ENCODE measurements around the gene TMOD1. TPM values are rescaled to one million over a fixed set of nuclear protein-coding genes. Genes with fewer than 3 reads are reported as not detected.
"Not testable (repeated sequence)": the region's sequence is repeated elsewhere in the genome, so short reads cannot be mapped to it uniquely, and the experiment has no call there.

Gene TMOD1
- total and polyA plus RNA-seq, 10 donors, result 1.6 to 5.8 (median 2.7) TPM

DNA sequence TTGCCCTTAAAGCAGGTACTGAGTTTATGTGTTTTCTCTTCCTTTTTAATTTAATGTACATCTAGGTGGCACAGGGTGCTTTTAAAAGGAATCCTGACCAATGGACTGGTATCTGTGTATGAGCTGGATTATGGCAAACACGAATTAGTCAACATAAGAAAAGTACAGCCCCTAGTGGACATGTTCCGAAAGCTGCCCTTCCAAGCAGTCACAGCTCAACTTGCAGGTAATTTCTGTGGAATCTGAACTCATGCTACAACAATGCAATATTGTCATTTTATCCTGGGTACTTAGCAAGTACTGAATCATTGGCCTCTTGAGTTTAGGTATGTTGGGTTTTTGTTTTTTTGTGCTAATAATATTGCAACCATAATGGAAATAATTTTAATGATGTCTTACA lies 14.4 kb upstream of the TMOD1 start:
- Histone ChIP-seq H3K9me3 (peaks cover 0 to 21% (median 15%) of the 10 kb centered on the region in 8 donors), H3K4me3 (no peak overlapping the region), H3K36me3 (peaks cover 0 to 99% (median 42%) of the 10 kb centered on the region in 6 donors), H3K27me3 (replicated peaks in 1 of 7) (no peaks in the 10 kb centered on the region), H3K27ac (no peak overlapping the region), H3K4me1 (no peaks in the 10 kb centered on the region)
- intact Hi-C loops (cut with DNase I; ENCODE audit: low total_unique reads), result no loop called here
- no peak for DNase-seq
- TF ChIP-seq POLR2AphosphoS5 (IDR thresholded peaks at IDR 0.05) (no peak), CTCF (IDR thresholded peaks at IDR 0.05 in 8 of 11, conservative IDR thresholded peaks at IDR 0.05 in 3 of 11) (no peak), POLR2A (IDR thresholded peaks at IDR 0.05) (no peak)
- WGBS, 5 donors, result 82 to 91% (median 88%) methylated on average over 2 of the region's 2 CpGs

- Histone ChIP-seq H3K4me3 (no peak overlapping the region), H3K9me3 (peaks cover 0 to 17% (median 11%) of the 10 kb centered on the region in 8 donors), H3K27ac (no peak overlapping the region), H3K27me3 (replicated peaks in 1 of 7) (no peaks in the 10 kb centered on the region), H3K36me3 (peaks cover 0 to 99% (median 36%) of the 10 kb centered on the region in 6 donors), H3K4me1 (no peaks in the 10 kb centered on the region)
- DNase-seq, result no peak
- TF ChIP-seq CTCF (IDR thresholded peaks at IDR 0.05 in 8 of 11, conservative IDR thresholded peaks at IDR 0.05 in 3 of 11) (no peak), POLR2A (IDR thresholded peaks at IDR 0.05) (no peak), POLR2AphosphoS5 (IDR thresholded peaks at IDR 0.05) (no peak)
- intact Hi-C loops (cut with DNase I; ENCODE audit: low total_unique reads), result no loop called here
- WGBS, 5 donors, result 88 to 100% (median 97%) methylated on average over 1 of the region's 1 CpG
These were observed 13.6 kb upstream of the TMOD1 start for GRCh38 chr9:97487861-97488260.

- Histone ChIP-seq H3K9me3 (peaks cover 0 to 17% (median 11%) of the 10 kb centered on the region in 8 donors), H3K27me3 (replicated peaks in 1 of 7) (no peaks in the 10 kb centered on the region), H3K4me1 (no peaks in the 10 kb centered on the region), H3K4me3 (no peak overlapping the region), H3K36me3 (peaks cover 0 to 93% (median 36%) of the 10 kb centered on the region in 6 donors), H3K27ac (no peak overlapping the region)
- WGBS, 5 donors, result 95 to 100% (median 97%) methylated on average over 1 of the region's 1 CpG
- TF ChIP-seq POLR2AphosphoS5 (IDR thresholded peaks at IDR 0.05), result no peak
- no peak for TF ChIP-seq CTCF (IDR thresholded peaks at IDR 0.05 in 8 of 11, conservative IDR thresholded peaks at IDR 0.05 in 3 of 11)
- TF ChIP-seq POLR2A (IDR thresholded peaks at IDR 0.05), result no peak
- DNase-seq, result no peak
- intact Hi-C loops (cut with DNase I; ENCODE audit: low total_unique reads), result no loop called here
These were observed 10.1 kb upstream of the TMOD1 start for GRCh38 chr9:97491216-97491999.

GRCh38 chr9:97497558-97498375 lies 3.7 kb upstream of the TMOD1 start:
- intact Hi-C loops (cut with DNase I; ENCODE audit: low total_unique reads); DNase-seq; H3K4me3 ChIP-seq; H3K9me3 ChIP-seq; H3K27ac ChIP-seq: not testable (repeated sequence)
- Histone ChIP-seq H3K27me3 (replicated peaks in 1 of 7) (peaks cover 0 to 45% (median 32%) of the 10 kb centered on the region in 7 donors), H3K4me1 (peaks cover 6 to 22% (median 17%) of the 10 kb centered on the region in 6 donors), H3K36me3 (peaks cover 0 to 40% (median 18%) of the 10 kb centered on the region in 6 donors)
- WGBS, 5 donors, result 93 to 98% (median 96%) methylated on average over 11 to 36 of the region's 36 CpGs

DNA sequence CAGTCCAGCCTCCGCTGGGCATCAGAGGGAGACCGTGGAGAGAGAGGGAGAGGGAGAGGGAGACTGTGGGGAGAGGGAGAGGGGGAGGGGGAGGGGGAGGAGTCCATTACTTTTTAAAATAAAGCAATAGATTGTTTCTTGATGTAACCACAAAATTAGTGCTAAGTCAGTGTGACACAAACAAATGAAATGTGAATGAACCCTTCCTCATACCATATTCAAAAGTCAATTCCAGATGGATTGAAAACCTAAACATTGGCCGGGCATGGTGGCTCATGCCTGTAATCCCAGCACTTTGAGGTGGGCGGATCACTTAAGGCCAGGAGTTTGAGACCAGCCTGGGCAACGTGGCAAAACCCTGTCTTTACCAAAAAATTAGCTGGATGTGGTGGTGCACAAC lies 2.6 kb upstream of the TMOD1 start:
- H3K4me3 ChIP-seq; H3K27ac ChIP-seq; H3K9me3 ChIP-seq; DNase-seq; intact Hi-C loops (cut with DNase I; ENCODE audit: low total_unique reads): not testable (repeated sequence)
- Histone ChIP-seq H3K27me3 (replicated peaks in 1 of 7) (peaks cover 0 to 55% (median 43%) of the 10 kb centered on the region in 7 donors), H3K36me3 (peaks cover 0 to 33% (median 18%) of the 10 kb centered on the region in 6 donors), H3K4me1 (peaks cover 6 to 28% (median 22%) of the 10 kb centered on the region in 6 donors)
- WGBS, 5 donors, result 82 to 90% (median 84%) methylated on average over 5 of the region's 5 CpGs
